Limb (tissue), 2 donors: Measurements from ENCODE around the gene PROX2.

Experiments used
- DNase-seq, 2 donors: peaks; one replicate each; pipeline ENCODE4 v3.0.0-alpha.2; 2016; ENCODE audit errors: extremely low spot score in 2 of 2

Gene PROX2

GRCh38 chr14:74881431-74882102, 5.6 kb upstream of the PROX2 start, which contains the start of gene DLST:
DLST (plus strand) TSS chr14:74881916; CDS start chr14:74881954, 38 bp downstream.
- DNase-seq: peak; percentile 85 to 94

GRCh38 chr14:74879427-74880182, 3.7 kb upstream of the PROX2 start:
- DNase-seq: no peak

GRCh38 chr14:74875204-74875603, 741 bp downstream of the PROX2 start:
- no peak for DNase-seq

GRCh38 chr14:74871819-74872218, 4.1 kb downstream of the PROX2 start:
- no peak for DNase-seq

DNA sequence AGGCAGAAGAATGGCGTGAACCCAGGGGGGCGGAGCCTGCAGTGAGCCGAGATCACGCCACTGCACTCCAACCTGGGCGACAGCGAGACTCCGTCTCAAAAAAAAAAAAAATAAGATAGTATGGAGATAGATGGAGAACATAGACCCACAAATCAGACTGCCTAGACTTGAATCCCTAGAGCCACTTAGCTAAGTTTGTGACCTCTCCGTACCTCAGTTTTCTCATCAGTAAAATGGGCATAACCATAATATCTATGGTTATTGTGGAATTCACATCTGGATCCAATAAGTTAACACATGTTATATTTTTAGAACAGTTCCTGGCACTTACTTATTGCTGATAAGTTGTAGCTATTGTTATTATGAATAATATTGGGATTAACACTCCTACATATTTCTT, 7.2 kb downstream of the PROX2 start:
- no peak for DNase-seq

DNA sequence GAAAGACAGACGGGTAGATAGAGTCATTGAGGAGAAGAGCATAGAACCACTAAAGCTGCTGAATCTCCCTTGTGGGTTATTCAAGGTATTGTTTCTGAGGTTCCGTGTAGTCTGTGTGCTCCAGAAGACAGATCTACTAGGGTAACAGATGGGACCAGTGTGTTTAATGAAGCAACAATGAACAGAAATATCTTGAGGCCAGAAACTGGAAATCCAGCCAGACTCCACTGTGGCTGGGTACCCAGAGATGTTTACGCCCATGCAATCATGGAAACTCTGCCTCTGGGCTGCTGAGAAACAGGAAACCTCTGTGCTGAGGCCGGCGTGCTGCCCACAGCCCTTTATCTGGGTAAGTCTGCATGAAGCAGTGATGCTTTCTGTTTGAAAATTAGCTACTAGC, 8.3 kb downstream of the PROX2 start:
- no peak for DNase-seq

- no peak for DNase-seq
Observed at GRCh38 chr14:74866708-74867389, 9.1 kb downstream of the PROX2 start.

DNA sequence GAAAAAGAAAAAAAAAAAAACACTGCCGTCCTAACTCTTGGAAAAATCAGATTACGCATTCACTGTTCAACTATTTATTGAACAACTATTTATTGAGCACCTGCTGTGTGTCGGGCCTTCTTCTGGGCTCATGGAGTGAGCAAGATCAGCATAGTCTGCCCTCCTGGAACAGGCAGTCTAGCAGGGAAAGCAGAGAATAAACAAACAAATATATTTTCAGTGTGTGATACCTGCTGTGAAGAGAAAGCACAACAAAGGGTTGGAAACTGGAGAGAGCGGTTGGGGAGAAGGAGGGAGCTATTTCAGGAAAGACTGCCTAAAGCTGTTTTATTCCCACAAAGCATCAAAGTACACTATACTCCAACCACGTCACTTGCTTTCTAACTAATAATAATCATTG, 10.8 kb downstream of the PROX2 start:
- no peak for DNase-seq

DNA sequence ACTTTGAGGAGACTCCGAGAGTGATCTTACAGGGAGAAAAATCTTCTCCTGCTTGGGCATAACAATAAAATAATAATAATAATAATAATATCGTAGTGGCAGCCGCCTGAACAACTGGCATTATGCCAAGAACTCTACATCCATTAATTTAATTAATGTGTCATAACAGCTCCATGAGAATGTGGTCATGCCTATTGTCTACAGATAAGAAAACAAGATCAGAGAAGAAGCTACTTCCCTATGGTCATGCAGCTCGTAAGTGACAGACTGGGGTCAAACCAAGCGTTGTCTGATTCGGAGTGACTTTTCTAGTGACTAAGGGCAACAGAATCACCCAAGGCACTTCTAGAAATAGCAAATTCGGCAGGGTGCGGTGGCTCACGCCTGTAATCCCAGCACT, 11.7 kb downstream of the PROX2 start:
- DNase-seq: no peak

GRCh38 chr14:74863274-74863673, 12.7 kb downstream of the PROX2 start:
- no peak for DNase-seq

- no peak for DNase-seq
Observed at GRCh38 chr14:74861734-74862090, 14.2 kb downstream of the PROX2 start.

GRCh38 chr14:74860899-74861733, 14.8 kb downstream of the PROX2 start:
- peak; percentile 80 to 90 for DNase-seq

DNA sequence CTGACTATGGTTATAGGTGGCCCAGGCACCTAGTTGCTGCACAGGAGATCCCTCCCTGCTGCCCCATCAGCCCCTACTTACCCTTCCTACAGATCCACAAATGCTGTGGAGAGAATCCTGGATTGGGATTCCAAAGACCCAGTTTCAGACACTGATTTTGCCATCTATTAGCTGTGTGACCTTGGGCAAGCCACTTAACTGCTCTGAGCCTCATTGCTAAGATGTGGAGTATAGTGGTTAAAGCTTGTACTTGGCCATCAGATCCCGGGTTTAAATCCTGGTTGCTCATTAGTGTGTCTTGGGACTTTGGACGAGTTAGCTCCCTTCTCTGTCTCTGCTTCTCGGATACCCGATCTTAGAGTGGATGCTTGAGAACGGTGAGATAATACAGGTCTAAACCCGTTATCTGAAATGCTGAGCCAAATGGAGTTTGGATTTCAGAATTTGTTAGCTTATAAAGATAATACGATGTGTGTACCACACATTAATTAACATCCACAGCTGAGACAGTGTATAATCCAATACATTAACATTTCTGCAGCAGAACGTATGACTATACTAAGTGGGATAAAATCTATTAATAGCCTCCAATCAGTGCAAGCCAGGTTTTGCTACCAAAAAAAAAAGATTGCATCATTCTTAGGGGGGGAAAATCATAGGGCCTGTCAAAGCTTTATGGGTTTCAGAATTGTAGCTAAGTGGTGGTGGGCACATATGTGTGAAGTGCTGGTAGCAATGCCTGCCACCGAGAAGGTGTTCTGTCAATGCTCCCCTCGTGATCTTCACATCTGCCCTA, 16.0 kb downstream of the PROX2 start:
- DNase-seq: no peak

DNA sequence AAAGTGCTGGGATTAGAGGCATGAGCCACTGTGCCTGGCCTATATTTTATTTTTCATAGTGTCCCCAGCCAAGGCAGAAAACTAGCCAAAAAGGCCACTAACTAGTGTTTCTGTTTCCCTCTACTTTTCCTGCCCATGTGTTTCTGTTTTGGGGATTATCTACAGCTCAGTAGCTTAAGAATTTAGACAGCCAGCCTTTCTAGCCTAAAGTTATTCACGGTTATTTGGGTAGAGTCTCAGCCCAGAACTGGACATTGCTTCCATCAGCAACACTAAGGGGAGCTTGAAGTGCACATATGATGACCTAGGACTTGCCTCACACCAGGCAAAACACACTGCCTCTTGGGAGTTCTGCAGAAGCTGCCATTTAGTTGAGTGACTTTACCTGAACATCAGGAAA, 17.9 kb downstream of the PROX2 start:
- DNase-seq: no peak

DNA sequence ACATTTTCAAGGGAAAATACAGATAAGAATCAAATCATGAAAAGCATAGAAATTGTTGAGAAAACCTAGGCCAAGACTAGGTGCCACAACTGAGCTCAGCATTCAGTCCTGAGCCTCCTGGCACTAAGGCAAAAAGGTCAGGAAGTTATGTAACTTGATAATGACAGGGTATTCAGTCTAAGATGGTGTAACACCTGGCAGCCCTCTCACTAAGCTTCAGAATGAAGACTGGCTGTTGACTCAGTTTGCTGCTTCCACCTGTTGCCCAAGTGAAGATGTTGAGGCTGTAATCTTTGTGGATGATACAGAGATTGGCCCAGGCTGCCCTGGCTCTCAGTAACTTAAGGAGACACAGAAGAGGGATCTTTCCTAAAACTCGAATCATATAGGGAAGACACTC, 19.6 kb downstream of the PROX2 start:
- DNase-seq: no peak

- DNase-seq: no peak
Observed at GRCh38 chr14:74855945-74856344, 20.0 kb downstream of the PROX2 start.

DNA sequence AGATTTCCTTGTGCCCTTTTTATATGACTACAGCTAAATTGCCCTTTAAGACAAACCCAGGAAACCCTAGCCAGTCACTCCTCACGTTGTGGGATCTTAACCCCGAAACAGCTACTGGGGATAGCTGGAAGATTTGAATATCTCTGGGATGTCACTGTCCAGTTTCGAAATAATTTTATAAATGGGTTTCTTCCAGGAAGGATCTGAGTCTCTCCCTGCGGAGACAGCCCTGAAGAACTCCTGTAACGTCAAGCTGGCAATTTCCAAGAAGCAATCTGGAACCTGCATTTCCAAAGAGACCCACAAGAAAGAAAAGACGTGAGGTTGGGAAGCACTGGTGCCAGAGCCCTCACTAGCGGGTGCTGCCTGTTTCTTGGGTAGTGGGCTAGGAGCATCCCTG, 20.9 kb downstream of the PROX2 start:
- DNase-seq: no peak

- DNase-seq: no peak
Observed at GRCh38 chr14:74853581-74853980, 22.4 kb downstream of the PROX2 start.

GRCh38 chr14:74852922-74853530, 22.9 kb downstream of the PROX2 start:
- DNase-seq: peak in 1 of 2 donors; percentile 71

- DNase-seq: no peak
Observed at GRCh38 chr14:74848768-74849167, 27.2 kb downstream of the PROX2 start.
